ENCODE data around the gene HAND1.

DNA sequence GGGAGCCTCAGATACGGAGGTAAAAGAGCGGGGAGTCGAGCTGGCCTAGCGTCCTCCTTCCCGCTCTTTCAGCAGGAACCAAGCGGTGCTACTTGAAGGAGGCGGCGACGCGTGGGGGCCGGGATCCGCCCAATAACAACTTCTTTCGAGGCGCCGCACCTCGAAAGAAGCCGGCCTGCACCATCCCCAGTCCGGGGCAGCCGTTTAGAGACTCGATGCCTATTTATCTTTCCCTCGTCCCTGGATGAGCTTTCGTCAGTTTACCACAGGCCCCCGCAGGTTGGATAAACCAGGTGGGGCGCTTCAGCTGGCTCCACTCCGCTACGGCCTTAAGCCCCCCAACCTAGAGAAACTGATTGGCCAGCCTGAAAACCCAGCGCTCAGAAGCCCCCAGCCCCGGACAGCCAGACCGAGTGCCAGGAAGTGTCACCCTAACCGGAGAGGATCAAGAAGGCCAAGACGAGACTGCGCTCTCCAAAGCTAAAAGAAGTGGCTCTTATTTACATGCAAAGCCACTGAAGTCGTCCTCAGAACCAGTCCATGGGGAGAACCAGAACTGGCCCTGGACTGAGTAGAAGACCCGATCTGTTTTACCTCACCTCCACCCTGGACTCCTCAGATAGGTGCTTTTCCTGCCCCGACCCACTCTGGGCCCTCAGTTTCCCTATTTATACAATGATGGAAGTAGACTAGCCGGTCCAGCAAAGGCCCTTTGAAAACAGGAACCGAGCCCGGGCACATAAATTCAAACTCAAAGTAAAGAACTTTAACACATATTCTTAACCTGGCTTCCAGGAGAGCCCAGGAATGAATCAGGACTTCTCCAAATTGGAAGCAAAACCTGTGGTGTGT, 1.4 kb downstream of the HAND1 start:
- TF ChIP-seq EP300 (IDR thresholded peaks at IDR 0.05) (no peak), POLR2A (IDR thresholded peaks at IDR 0.05) (no peak)
- TF ChIP-seq, protein P1, sequence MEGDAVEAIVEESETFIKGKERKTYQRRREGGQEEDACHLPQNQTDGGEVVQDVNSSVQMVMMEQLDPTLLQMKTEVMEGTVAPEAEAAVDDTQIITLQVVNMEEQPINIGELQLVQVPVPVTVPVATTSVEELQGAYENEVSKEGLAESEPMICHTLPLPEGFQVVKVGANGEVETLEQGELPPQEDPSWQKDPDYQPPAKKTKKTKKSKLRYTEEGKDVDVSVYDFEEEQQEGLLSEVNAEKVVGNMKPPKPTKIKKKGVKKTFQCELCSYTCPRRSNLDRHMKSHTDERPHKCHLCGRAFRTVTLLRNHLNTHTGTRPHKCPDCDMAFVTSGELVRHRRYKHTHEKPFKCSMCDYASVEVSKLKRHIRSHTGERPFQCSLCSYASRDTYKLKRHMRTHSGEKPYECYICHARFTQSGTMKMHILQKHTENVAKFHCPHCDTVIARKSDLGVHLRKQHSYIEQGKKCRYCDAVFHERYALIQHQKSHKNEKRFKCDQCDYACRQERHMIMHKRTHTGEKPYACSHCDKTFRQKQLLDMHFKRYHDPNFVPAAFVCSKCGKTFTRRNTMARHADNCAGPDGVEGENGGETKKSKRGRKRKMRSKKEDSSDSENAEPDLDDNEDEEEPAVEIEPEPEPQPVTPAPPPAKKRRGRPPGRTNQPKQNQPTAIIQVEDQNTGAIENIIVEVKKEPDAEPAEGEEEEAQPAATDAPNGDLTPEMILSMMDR (IDR thresholded peaks at IDR 0.05): no peak

Data from gastroesophageal sphincter (tissue), 3 donors.